Measurements from ENCODE around the gene C14orf180. TPM values are rescaled to one million over a fixed set of nuclear protein-coding genes. Genes with fewer than 3 reads are reported as not detected.

C14orf180 gene
- total and polyA plus RNA-seq, 12 donors = 0.26 to 17.8 (median 5.6) TPM

DNA sequence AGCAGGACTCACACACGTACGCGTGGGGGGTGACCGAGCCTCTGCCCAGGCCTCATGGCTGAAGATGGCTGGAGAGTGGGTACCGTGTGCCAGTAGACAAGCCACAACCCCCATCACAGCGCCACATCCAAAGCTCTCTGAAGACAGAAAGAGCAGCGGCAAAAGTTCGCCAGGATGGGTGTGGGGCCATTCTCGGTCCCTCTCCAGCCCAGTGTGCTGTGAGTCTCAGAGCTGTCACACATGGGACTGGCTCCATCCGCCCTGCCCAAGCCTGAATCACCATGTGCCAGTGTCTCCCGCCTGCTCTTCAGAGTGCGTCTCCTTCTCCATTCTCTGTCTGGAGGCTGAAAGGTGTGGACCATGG lies 19.3 kb downstream of the C14orf180 start:
- Histone ChIP-seq H3K9me3 (replicated peaks in 1 of 3) (no peaks in the 10 kb centered on the region), H3K36me3 (replicated peaks in 1 of 2) (no peaks in the 10 kb centered on the region), H3K4me1 (replicated peaks in 1 of 2) (no peaks in the 10 kb centered on the region), H3K27ac (peak overlapping the region in 1 of 5 donors; percentile 38), H3K4me3 (no peak overlapping the region), H3K27me3 (peaks cover 8% of the 10 kb centered on the region)
- peak in 1 of 7 donors; percentile 5 for DNase-seq
- TF ChIP-seq, protein P1, sequence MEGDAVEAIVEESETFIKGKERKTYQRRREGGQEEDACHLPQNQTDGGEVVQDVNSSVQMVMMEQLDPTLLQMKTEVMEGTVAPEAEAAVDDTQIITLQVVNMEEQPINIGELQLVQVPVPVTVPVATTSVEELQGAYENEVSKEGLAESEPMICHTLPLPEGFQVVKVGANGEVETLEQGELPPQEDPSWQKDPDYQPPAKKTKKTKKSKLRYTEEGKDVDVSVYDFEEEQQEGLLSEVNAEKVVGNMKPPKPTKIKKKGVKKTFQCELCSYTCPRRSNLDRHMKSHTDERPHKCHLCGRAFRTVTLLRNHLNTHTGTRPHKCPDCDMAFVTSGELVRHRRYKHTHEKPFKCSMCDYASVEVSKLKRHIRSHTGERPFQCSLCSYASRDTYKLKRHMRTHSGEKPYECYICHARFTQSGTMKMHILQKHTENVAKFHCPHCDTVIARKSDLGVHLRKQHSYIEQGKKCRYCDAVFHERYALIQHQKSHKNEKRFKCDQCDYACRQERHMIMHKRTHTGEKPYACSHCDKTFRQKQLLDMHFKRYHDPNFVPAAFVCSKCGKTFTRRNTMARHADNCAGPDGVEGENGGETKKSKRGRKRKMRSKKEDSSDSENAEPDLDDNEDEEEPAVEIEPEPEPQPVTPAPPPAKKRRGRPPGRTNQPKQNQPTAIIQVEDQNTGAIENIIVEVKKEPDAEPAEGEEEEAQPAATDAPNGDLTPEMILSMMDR (IDR thresholded peaks at IDR 0.05) = no peak
- TF ChIP-seq POLR2A (IDR thresholded peaks at IDR 0.05) = no peak
- intact Hi-C loops (cut with DNase I) = no loop called here
- 81 to 94% (median 90%) methylated on average over 7 to 12 of the region's 12 CpGs for WGBS, 4 donors

DNA sequence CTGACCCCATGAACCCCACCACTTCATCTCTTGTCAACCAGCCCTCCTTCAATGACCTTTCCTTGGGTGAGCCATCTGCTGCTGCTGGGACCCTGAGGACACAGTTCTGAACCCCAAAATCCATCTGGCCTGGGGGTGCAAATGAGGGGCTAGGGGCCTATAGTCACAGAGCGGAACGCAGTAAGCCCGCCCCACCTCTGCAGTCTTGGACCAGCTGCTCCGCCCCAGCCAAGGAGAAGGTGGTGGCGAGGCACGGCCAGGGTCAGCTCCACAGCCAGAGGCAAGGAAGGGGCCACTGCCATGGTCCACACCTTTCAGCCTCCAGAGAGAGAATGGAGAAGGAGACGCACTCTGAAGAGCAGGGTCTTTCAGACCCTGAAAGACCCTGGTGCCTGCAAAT lies 19.9 kb downstream of the C14orf180 start:
- H3K9me3 ChIP-seq (replicated peaks in 1 of 3) = no peaks in the 10 kb centered on the region
- intact Hi-C loops (cut with DNase I) = no loop called here
- H3K4me3 ChIP-seq = no peak overlapping the region
- DNase-seq = peak in 2 of 7 donors; percentile 6 to 8
- H3K4me1 ChIP-seq (replicated peaks in 1 of 2) = no peaks in the 10 kb centered on the region
- no peak for TF ChIP-seq POLR2A (IDR thresholded peaks at IDR 0.05)
- TF ChIP-seq, protein P1 (IDR thresholded peaks at IDR 0.05) = no peak
- 69 to 96% (median 89%) methylated on average over 4 to 7 of the region's 7 CpGs for WGBS, 4 donors
- no peak overlapping the region for H3K27ac ChIP-seq
- peaks cover 12% of the 10 kb centered on the region for H3K27me3 ChIP-seq
- no peaks in the 10 kb centered on the region for H3K36me3 ChIP-seq (replicated peaks in 1 of 2)

DNA sequence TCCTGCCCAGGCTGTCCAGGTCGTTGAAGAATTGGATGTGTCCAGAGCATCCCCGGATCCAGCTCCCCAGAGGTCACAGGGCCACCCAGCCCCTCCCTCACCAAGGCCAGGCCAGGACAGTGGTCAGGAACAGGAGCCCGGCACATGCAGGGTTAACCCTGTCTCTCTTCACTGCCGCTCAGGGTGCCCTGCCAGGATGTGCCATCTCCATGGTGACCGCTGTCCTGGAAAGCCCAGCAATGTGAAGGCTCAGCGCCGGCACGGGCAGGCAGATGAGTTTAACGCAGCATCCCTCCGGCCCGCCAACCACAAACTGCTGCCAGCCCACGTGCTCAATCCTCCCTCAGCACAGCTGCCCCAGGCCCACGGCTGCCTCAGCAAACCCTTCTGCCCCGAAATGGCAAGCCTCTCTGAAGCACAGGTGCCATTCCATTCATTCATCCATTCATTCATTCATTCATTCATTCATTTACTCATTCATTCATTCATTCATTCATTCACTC lies 20.6 kb downstream of the C14orf180 start:
- DNase-seq = peak in 2 of 7 donors; percentile 13 to 91
- H3K9me3 ChIP-seq (replicated peaks in 1 of 3) = no peaks in the 10 kb centered on the region
- no peaks in the 10 kb centered on the region for H3K36me3 ChIP-seq (replicated peaks in 1 of 2)
- intact Hi-C loops (cut with DNase I) = no loop called here
- H3K27ac ChIP-seq = no peak overlapping the region
- H3K27me3 ChIP-seq = peaks cover 19% of the 10 kb centered on the region
- no peaks in the 10 kb centered on the region for H3K4me1 ChIP-seq (replicated peaks in 1 of 2)
- H3K4me3 ChIP-seq = no peak overlapping the region
- TF ChIP-seq POLR2A (IDR thresholded peaks at IDR 0.05) = no peak
- TF ChIP-seq, protein P1 (IDR thresholded peaks at IDR 0.05) = no peak
- 11 to 28% (median 24%) methylated on average over 10 to 14 of the region's 14 CpGs for WGBS, 4 donors

DNA sequence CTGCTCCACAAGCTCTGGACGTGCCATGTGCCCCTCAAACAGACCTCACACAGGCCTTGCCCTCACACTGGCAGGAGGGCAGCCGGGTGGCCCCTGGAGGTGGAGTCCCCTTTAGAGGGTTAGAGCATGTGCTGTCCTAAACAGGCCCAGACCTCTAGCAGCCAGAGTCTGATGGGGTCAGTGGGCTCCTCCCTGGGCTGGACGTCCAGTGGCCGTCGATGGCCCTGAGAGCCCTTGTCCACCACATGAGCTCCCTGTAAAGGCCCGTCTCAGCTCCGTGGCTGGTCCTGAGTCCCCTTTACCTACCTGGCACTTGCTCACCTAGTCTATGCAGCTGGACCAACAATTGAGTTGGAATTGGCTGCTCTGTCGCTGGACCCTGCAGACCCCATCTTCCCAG lies 21.2 kb downstream of the C14orf180 start:
- Histone ChIP-seq H3K4me1 (replicated peaks in 1 of 2) (no peaks in the 10 kb centered on the region), H3K27ac (no peak overlapping the region), H3K36me3 (replicated peaks in 1 of 2) (no peaks in the 10 kb centered on the region), H3K4me3 (no peak overlapping the region), H3K27me3 (peaks cover 20% of the 10 kb centered on the region), H3K9me3 (replicated peaks in 1 of 3) (no peaks in the 10 kb centered on the region)
- TF ChIP-seq, protein P1 (IDR thresholded peaks at IDR 0.05) = no peak
- TF ChIP-seq POLR2A (IDR thresholded peaks at IDR 0.05) = no peak
- peak in 1 of 7 donors; percentile 5 for DNase-seq
- intact Hi-C loops (cut with DNase I) = no loop called here
- 77 to 92% (median 81%) methylated on average over 4 to 8 of the region's 8 CpGs for WGBS, 4 donors

Measured in adrenal gland (tissue), 12 donors.